GM12865 (cell line): ENCODE results near the gene AK8.

Experiments used
- DNase-seq: peaks from one replicate; pipeline ENCODE4 v3.0.0; 2010; ENCODE audit warnings: low read depth
- H3K4me3 ChIP-seq: 2 replicates; pipeline ENCODE4 v1.5.1; 2011; ENCODE audit warnings: mild to moderate bottlenecking, low read depth, low read length, control low read depth
- TF ChIP-seq, protein P1 (sequence below): IDR thresholded peaks from 2 replicates; pipeline ENCODE4 v1.5.1; 2011; ENCODE audit warnings: low read length, control low read depth, low read depth, inconsistent platforms; ENCODE audit not compliant: insufficient read depth; ENCODE audit errors: missing control alignments

The AK8 gene

DNA sequence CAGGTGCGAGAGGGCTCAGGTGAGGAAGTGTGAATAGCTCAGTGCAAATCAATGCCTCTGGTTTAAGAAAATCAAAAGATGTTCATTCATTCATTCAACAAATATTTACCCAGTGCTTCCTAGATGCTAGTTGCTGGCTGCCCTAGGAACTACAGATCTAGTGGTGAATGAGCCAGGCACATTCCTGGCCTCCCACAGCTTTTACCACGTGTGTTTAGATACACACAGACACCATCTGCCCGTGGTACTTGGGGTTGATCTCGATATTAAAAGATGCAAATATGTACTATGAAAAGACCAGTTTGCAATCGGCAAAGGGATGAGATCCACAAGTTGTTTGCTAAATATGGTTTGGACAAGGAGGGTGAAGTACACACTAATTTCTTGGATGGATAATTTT is 129.6 kb downstream of the AK8 start:
- no peak for DNase-seq
- TF ChIP-seq, protein P1, sequence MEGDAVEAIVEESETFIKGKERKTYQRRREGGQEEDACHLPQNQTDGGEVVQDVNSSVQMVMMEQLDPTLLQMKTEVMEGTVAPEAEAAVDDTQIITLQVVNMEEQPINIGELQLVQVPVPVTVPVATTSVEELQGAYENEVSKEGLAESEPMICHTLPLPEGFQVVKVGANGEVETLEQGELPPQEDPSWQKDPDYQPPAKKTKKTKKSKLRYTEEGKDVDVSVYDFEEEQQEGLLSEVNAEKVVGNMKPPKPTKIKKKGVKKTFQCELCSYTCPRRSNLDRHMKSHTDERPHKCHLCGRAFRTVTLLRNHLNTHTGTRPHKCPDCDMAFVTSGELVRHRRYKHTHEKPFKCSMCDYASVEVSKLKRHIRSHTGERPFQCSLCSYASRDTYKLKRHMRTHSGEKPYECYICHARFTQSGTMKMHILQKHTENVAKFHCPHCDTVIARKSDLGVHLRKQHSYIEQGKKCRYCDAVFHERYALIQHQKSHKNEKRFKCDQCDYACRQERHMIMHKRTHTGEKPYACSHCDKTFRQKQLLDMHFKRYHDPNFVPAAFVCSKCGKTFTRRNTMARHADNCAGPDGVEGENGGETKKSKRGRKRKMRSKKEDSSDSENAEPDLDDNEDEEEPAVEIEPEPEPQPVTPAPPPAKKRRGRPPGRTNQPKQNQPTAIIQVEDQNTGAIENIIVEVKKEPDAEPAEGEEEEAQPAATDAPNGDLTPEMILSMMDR, result no peak

DNA sequence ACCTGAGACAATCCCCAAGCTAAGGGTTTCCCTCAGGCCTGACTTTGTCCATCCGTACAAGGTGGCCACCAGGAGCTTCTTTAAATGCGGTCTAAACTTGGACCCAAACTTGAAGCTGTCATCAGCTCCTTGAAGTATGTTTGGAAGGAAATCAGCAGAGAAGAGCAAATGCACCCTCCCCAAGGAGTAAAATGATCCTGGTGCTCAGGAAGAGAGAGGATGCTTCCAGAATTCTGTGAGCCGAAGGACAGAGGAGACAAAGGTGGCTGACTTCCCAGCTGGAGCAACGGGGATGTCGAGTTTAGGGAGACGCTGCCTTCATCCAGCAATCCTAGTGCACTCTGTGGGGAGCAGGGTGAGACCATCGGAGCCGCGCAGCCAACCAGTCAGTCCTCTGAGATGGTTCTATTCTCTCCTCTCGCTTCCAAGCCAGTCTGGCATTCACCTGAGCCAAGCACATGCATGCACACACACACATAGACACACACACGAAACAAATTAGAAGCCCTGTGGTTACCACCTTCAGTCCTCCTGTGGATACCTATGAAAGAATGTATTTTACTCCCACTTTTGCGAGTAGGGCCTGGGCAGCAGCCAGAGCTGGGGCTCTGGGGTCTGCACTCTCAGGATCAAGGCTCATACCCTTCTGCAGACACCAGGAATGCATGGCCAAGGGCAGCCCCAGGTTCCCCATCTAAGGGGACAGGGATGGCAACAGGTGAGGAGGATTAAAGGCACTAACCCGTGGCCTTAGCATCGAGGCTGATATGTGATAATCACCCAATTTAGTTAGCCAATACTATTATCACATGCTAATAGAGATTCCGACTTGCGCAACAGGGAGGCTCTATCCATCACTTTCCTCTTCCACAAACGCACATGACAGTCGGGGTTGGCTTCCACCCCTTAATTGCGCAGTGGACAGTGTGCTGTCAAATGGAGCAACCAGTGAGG is 132.1 kb downstream of the AK8 start:
- DNase-seq, result no peak
- H3K4me3 ChIP-seq, result no peak overlapping the region
- TF ChIP-seq, protein P1, result no peak

More for the DNA sequence above, 129.6 kb downstream of the AK8 start:
- H3K4me3 ChIP-seq, result no peak overlapping the region

DNA sequence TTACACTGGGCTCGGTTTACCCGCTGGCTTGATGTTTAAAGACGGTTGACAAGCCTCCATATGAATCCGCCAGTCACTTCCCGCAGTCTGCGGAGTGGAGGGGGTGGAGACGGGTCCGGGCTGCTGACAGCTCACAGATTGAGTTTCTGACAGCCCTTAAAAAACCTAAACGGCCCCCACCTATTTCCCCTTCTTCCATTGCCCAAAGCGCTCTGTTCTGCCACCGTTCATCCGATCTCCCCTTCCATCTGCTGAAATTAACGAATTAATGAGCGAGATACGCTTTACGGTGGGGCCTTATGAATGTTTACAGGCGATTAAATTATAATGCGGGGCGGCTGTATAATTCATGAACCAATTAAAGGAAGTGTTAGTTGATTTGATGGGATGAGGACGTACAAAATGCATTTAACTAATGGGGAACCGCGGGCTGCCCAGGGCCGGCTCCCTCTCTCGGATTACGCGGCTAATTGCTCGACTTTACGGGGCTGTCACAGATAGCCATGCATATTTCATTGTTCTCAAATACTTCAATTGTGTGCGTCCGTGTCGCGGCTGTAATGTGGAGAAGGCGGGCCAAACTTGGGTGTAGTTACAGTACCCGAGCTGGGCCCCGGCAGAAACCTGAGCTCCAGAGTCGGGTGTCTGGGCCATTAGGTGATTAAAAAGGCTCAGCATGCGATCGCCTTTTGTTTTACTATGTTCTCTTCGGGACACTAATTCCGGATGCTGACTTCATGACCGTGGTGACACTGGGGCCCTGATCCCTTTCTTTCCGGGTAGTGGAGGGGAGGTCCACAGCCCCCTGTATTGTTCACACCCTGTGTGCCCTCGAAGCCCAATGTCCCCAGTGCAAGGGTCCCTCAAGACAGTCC is 133.0 kb downstream of the AK8 start:
- TF ChIP-seq, protein P1, result no peak
- no peak for DNase-seq
- no peak overlapping the region for H3K4me3 ChIP-seq

GRCh38 chr9:132743931-132744479 is 134.1 kb downstream of the AK8 start:
- no peak overlapping the region for H3K4me3 ChIP-seq
- DNase-seq, result no peak
- TF ChIP-seq, protein P1, result no peak

- no peak for DNase-seq
- TF ChIP-seq, protein P1, result no peak
- no peak overlapping the region for H3K4me3 ChIP-seq
Observed at GRCh38 chr9:132742821-132743311, 135.2 kb downstream of the AK8 start.

GRCh38 chr9:132740526-132741309 is 137.4 kb downstream of the AK8 start:
- TF ChIP-seq, protein P1, result no peak
- DNase-seq, result no peak
- H3K4me3 ChIP-seq, result no peak overlapping the region
